Activated CD4-positive, alpha-beta memory T cell treated with anti-CD3 and anti-CD28 coated beads for 36 hours (primary cell): ENCODE data around the gene TNS3. TPM values are rescaled to one million over a fixed set of nuclear protein-coding genes. Genes with fewer than 3 reads are reported as not detected.
"Not testable (repeated sequence)": the region's sequence is repeated elsewhere in the genome, so short reads cannot be mapped to it uniquely, and the experiment has no call there.

Experiments used
- CTCF ChIA-PET: fragments of 350-600 bp; sonication (Branson Sonifier 250); formaldehyde crosslinking; loops from one replicate; lab custom pipeline; 2021; ENCODE audit warnings: antibody characterized with exemption, inconsistent platforms; lab: Charles Lee
- POLR2A ChIA-PET: fragments of 350-600 bp; sonication (Branson Sonifier 250); formaldehyde crosslinking; loops from one replicate; lab custom pipeline; 2021; ENCODE audit warnings: antibody characterized with exemption; lab: Charles Lee
- DNase-seq: peaks from one replicate; pipeline ENCODE4 v3.0.0-alpha.2; 2020
- H3K27ac Mint-ChIP-seq: one replicate; pipeline ENCODE4 v1.8.0; 2021; ENCODE audit warnings: mixed read lengths
- H3K27me3 Mint-ChIP-seq: one replicate; pipeline ENCODE4 v1.8.0; 2021; ENCODE audit warnings: mixed read lengths
- H3K36me3 Mint-ChIP-seq: one replicate; pipeline ENCODE4 v1.8.0; 2021; ENCODE audit warnings: mixed read lengths
- H3K4me1 Mint-ChIP-seq: one replicate; pipeline ENCODE4 v1.8.0; 2021; ENCODE audit warnings: low read depth, mixed read lengths
- H3K4me3 Mint-ChIP-seq: one replicate; pipeline ENCODE4 v1.8.0; 2021; ENCODE audit warnings: mild to moderate bottlenecking, mixed read lengths
- H3K9me3 Mint-ChIP-seq: one replicate; pipeline ENCODE4 v1.8.0; 2021; ENCODE audit warnings: mixed read lengths
- intact Hi-C: fragments of 100-400 bp; cut with micrococcal nuclease; formaldehyde crosslinking; loops from one replicate; pipeline ENCODE4 v1.15.1; 2023
- total RNA-seq, 2 experiments: library from RNA; stranded (reverse); gene quantifications; one replicate each; pipeline ENCODE4 v1.2.3, GENCODE V29; 2021

Gene TNS3
- total RNA-seq, 2 experiments from 2014 or later: 0.15 to 0.31 TPM

DNA sequence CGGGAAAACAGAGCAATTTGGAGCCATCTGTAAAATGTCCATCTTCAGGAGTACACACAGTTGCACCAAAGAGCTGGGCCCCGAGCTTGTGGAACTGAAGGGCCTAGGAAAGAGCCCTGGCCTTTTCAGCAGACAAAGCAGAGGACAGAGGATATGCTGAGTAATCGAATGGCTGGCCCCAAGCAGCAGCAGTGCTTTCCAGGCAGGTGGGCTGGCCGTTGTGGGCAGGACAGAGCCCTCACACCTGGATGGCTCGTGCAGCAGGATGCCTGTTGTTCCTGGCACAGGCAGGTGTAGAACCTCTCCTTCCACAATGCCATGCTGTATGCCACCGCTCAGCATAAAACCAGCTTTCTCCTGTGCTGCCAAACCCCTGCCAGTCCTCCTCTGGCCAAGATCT, 32.5 kb upstream of the TNS3 start:
- Mint-ChIP-seq H3K4me3 (no peak overlapping the region), H3K27me3 (no peaks in the 10 kb centered on the region), H3K4me1 (no peaks in the 10 kb centered on the region), H3K36me3 (no peaks in the 10 kb centered on the region), H3K27ac (no peak overlapping the region), H3K9me3 (no peaks in the 10 kb centered on the region)
- ChIA-PET CTCF (no interaction called here), POLR2A (no interaction called here)
- no peak for DNase-seq
- intact Hi-C loops: no loop called here

- no peak overlapping the region for H3K27ac Mint-ChIP-seq
- intact Hi-C loops: no loop called here
- CTCF ChIA-PET: no interaction called here
Observed at GRCh38 chr7:47611045-47611511, 29.2 kb upstream of the TNS3 start.

GRCh38 chr7:47610506-47611044, 28.7 kb upstream of the TNS3 start:
- no peak for DNase-seq
- H3K27me3 Mint-ChIP-seq: no peaks in the 10 kb centered on the region
- H3K9me3 Mint-ChIP-seq: no peaks in the 10 kb centered on the region
- POLR2A ChIA-PET: no interaction called here
- no peaks in the 10 kb centered on the region for H3K4me1 Mint-ChIP-seq
- CTCF ChIA-PET: no interaction called here
- H3K4me3 Mint-ChIP-seq: no peak overlapping the region
- no peaks in the 10 kb centered on the region for H3K36me3 Mint-ChIP-seq
- H3K27ac Mint-ChIP-seq: no peak overlapping the region
- intact Hi-C loops: no loop called here

More at GRCh38 chr7:47611045-47611511, 29.2 kb upstream of the TNS3 start:
- no peaks in the 10 kb centered on the region for H3K4me1 Mint-ChIP-seq
- no peak overlapping the region for H3K4me3 Mint-ChIP-seq
- H3K36me3 Mint-ChIP-seq: no peaks in the 10 kb centered on the region
- H3K9me3 Mint-ChIP-seq: no peaks in the 10 kb centered on the region
- POLR2A ChIA-PET: no interaction called here
- DNase-seq: no peak
- H3K27me3 Mint-ChIP-seq: no peaks in the 10 kb centered on the region

DNA sequence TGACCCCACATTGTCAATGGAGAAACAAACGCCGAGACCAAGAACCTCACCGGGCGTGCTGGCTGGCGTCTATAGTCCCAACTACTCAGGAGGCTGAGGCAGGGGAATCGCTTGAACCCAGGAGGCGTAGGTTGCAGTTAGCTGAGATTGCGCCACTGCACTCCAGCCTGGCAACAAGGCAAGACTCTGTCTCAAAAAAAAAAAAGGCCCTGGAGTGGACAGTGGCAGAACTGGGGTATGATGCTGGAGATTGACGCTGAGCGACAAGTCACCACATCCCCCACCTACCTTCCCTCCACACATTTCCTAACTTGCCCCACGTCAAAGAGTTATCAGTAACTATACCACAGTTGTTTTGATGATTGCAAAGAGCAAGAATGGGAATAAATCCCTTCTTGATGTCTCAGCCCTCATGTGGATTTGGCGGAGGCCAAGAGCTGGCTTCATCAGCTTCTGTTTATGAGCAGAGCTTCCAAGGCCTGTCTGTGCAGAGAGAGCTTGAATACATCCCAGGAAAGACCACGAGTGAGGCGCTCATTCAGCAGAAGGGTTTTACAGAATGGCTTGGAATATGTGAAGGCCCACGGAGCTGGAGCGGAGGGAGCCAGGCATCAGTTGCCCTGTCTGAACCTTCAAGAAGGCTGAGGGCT, 28.0 kb upstream of the TNS3 start:
- no peaks in the 10 kb centered on the region for H3K4me1 Mint-ChIP-seq
- CTCF ChIA-PET: no interaction called here
- H3K4me3 Mint-ChIP-seq: no peak overlapping the region
- H3K36me3 Mint-ChIP-seq: no peaks in the 10 kb centered on the region
- POLR2A ChIA-PET: no interaction called here
- no peak overlapping the region for H3K27ac Mint-ChIP-seq
- intact Hi-C loops: no loop called here
- H3K9me3 Mint-ChIP-seq: no peaks in the 10 kb centered on the region
- H3K27me3 Mint-ChIP-seq: no peaks in the 10 kb centered on the region
- no peak for DNase-seq

GRCh38 chr7:47606593-47607046, 24.7 kb upstream of the TNS3 start:
- CTCF ChIA-PET: not testable (repeated sequence)

GRCh38 chr7:47605816-47606575, 24.1 kb upstream of the TNS3 start:
- no peaks in the 10 kb centered on the region for H3K27me3 Mint-ChIP-seq
- no peaks in the 10 kb centered on the region for H3K4me1 Mint-ChIP-seq
- H3K27ac Mint-ChIP-seq: no peak overlapping the region
- no peaks in the 10 kb centered on the region for H3K9me3 Mint-ChIP-seq
- no peak for DNase-seq
- H3K4me3 Mint-ChIP-seq: no peak overlapping the region
- intact Hi-C loops: no loop called here
- H3K36me3 Mint-ChIP-seq: no peaks in the 10 kb centered on the region
- CTCF ChIA-PET: no interaction called here
- POLR2A ChIA-PET: no interaction called here

More at GRCh38 chr7:47606593-47607046, 24.7 kb upstream of the TNS3 start:
- POLR2A ChIA-PET, H3K27ac Mint-ChIP-seq, DNase-seq, H3K9me3 Mint-ChIP-seq, H3K36me3 Mint-ChIP-seq, H3K4me3 Mint-ChIP-seq, H3K27me3 Mint-ChIP-seq, H3K4me1 Mint-ChIP-seq, intact Hi-C loops: not testable (repeated sequence)

DNA sequence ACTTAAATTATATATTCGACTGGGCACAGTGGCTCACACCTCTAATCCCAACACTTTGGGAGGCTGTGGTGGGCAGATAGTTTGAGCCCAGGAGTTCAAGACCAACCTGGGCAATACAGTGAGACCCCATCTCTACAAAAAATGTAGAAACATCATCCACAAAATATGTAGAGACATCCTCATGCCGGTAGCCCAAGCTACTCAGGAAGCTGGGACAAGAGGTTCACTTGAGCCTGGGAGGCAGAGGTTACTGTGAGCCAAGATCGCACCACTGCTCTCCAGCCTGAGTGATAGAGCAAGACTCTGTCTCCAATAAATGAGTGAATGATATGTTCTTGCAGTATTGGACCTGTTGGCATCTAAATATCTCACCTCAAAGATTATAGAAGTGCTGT, 22.6 kb upstream of the TNS3 start:
- DNase-seq: no peak
- CTCF ChIA-PET: no interaction called here
- Mint-ChIP-seq H3K27me3 (no peaks in the 10 kb centered on the region), H3K27ac (no peak overlapping the region), H3K36me3 (no peaks in the 10 kb centered on the region), H3K4me3 (no peak overlapping the region), H3K4me1 (no peaks in the 10 kb centered on the region), H3K9me3 (peaks cover 2% of the 10 kb centered on the region)
- POLR2A ChIA-PET: no interaction called here
- intact Hi-C loops: no loop called here

DNA sequence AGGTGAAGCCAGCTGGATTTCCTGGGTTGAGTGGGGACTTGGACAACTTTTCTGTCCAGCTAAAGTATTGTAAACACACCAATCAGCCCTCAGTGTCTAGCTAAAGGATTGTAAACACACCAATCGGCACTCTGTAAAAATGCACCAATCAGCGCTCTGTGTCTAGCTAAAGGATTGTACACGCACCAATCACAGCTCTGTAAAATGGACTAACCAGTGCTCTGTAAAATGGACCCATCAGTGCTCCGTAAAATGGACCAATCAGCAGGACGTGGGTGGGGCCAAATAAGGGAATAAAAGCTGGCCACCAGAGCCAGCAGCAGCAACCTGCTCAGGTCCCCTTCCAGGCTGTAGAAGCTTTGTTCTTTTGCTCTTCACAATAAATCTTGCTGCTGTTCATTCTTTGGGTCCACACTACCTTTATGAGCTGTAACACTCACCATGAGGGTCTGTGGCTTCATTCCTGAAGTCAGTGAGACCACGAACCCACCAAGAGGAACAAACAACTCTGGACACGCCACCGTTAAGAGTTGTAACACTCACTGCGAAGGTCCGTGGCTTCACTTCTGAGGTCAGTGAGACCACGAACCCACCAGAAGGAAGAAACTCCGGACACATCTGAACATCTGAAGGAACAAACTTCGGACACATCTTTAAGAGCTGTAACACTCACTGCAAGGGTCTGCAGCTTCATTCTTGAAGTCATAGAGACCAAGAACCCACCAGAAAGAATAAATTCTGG, 21.8 kb upstream of the TNS3 start:
- intact Hi-C loops, H3K27ac Mint-ChIP-seq, H3K36me3 Mint-ChIP-seq, H3K4me1 Mint-ChIP-seq, CTCF ChIA-PET, DNase-seq, POLR2A ChIA-PET, H3K4me3 Mint-ChIP-seq, H3K27me3 Mint-ChIP-seq, H3K9me3 Mint-ChIP-seq: not testable (repeated sequence)

DNA sequence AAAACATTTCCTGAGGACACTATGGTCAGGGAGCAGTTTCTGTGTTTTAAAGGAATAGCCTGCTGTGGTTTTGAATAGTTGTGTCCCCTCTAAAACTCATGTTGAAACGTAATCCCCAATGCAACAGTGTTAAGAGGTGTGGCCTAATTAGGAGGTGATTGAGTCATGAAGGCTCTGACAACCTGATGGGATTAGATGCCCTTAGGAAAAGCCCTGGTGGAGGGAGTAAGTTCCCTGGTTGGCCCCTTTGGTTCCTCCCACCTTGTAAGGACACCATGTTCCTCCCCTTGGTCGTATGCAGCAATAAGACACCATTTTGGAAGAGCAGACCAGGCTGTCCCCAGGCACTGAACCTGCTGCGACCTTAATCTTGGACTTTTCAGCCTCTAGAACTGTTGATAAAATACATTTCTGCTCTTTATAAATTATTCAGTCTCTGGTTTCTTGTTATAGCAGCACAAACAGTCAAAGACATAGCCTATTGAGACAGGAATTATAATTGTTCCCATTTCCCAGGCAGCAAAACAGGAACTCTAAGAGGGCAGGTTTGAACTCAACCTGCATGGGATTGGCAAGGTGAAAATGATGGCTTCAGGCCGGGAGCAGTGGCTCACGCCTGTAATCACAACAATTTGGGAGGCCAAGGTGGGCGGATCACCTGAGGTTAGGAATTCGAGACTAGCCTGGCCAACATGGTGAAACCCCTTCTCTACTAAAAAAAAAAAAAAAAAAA, 20.5 kb upstream of the TNS3 start:
- no peak for DNase-seq
- Mint-ChIP-seq H3K27ac (no peak overlapping the region), H3K4me3 (no peak overlapping the region), H3K4me1 (no peaks in the 10 kb centered on the region), H3K27me3 (no peaks in the 10 kb centered on the region), H3K9me3 (peaks cover 9% of the 10 kb centered on the region), H3K36me3 (no peaks in the 10 kb centered on the region)
- intact Hi-C loops: no loop called here
- ChIA-PET CTCF (no interaction called here), POLR2A (no interaction called here)

GRCh38 chr7:47601881-47602249, 20.0 kb upstream of the TNS3 start:
- DNase-seq: no peak
- ChIA-PET CTCF (no interaction called here), POLR2A (no interaction called here)
- H3K9me3 Mint-ChIP-seq: peaks cover 15% of the 10 kb centered on the region
- H3K4me3 Mint-ChIP-seq: no peak overlapping the region
- H3K27ac Mint-ChIP-seq: no peak overlapping the region
- no peaks in the 10 kb centered on the region for H3K27me3 Mint-ChIP-seq
- intact Hi-C loops: no loop called here
- H3K4me1 Mint-ChIP-seq: no peaks in the 10 kb centered on the region
- no peaks in the 10 kb centered on the region for H3K36me3 Mint-ChIP-seq

DNA sequence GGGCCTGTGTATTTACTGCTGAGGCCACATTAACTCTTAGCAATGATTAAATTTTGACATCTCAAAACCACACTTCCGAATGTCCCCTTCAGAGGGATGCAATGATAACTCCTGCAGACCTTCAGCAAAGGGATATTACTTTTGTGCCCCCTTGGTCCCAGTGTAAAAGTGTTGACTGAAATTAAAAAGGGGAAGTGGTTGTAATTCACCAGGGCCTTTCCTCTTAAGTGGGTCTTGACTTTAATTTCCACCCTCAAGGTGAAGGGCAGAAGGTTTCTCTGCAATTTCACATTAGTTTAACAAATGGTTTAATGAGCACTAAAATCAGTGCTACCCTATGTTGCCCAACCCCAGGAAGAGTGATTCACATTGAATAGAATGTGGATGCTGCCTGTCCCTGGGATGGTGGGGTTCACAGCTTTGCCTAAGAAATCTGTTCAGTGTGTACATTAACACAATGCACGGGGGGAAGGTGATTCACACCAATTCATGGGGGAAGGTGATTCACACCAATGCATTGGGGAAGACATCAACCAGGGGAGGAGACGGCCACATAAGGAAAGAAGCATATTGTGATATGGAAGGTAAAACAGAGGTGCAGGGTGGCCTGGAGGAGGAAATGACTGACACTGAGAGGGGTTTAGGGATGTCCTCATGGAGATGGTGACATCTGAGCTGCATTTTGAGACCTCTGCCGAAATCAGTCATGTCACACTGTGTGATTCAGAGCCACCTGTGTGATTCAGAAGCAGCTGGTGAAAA, 19.4 kb upstream of the TNS3 start:
- Mint-ChIP-seq H3K27me3 (no peaks in the 10 kb centered on the region), H3K27ac (no peak overlapping the region), H3K4me3 (no peak overlapping the region), H3K4me1 (no peaks in the 10 kb centered on the region), H3K9me3 (peaks cover 20% of the 10 kb centered on the region), H3K36me3 (no peaks in the 10 kb centered on the region)
- intact Hi-C loops: no loop called here
- ChIA-PET CTCF (no interaction called here), POLR2A (no interaction called here)
- DNase-seq: no peak
